NCI-H2107 treated with DMSO at 0.1 percent for 48 hours (cell line): ENCODE measurements around the gene SORT1.

ENCODE experiments used
- DNase-seq: peaks from one replicate; lab custom pipeline; 2025; ENCODE audit not compliant: unreplicated experiment; lab: John Stamatoyannopoulos, UW

The SORT1 gene

GRCh38 chr1:109277434-109278204 is 120.1 kb downstream of the SORT1 start:
- DNase-seq, result peak; percentile 48

- no peak for DNase-seq
Observed at GRCh38 chr1:109275706-109276345, 121.9 kb downstream of the SORT1 start.

GRCh38 chr1:109274533-109275476 is 122.9 kb downstream of the SORT1 start:
- no peak for DNase-seq

DNA sequence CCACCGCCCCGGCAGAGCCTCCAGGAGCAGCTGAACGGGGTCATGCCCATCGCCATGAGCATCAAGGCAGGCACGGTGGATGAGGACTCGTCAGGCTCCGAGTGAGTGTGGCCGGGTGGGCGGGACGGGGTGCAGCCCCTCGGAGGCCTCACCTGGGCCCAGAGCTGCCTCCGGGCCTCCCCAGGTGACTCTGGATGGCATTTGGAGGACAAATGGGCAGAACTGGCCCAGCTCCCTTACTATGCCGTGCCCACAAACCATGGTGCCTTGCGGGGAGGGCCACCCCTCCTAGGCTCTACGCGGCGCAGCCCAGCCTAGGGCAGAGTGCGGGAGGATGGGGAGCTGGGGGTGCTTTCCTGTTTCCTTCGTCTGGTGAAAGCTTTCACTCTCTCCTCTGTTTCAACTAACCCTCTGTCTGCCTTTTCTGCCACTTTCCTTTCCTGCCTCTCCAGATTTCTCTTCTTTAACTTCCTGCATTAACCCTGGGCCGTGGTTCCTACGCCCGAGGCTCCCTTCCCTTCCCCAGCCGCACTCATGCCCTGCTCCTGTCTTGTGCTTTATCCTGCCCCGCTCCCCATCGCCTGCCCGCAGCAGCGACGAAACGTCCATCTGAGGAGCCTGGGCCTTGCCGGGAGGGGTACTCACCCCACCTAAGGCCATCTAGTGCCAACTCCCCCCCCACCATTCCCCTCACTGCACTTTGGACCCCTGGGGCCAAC is 124.0 kb downstream of the SORT1 start:
- no peak for DNase-seq

GRCh38 chr1:109272831-109273547 is 124.7 kb downstream of the SORT1 start:
- no peak for DNase-seq

DNA sequence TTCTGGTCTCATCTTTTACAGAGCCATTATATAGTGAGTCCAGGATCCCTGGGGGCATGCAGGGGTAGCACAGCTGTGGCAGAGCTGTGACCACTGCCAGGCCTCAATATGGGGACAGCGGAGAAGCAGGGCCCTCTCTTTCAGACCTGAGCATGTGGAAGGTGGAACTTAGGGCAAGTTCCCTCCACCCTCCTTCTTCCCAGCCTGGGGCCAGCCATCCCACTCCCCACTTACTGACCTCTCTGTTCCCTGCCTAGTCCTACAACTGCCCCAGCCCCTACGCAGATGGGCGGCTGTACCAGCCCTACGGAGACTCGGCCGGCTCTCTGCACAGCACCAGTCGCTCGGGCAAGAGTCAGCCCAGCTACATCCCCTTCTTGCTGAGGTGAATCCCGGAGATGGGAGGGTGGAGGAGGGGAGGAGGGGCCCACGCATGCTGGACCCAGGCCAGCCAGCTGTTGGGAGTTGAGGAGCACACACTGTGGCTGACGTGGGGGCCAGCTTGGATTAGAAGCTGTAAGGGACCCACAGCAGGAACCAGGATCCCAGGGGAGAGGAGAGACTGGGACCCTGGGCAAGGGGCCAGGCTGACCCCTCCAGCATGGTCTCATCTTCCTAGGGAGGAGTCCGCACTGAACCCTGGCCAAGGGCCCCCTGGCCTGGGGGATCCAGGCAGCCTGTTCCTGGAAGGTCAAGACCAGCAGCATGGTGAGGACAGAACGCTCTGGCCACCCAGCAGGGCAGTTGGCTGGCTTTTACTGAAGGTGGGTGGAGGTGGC is 125.5 kb downstream of the SORT1 start:
- no peak for DNase-seq

- no peak for DNase-seq
Observed at GRCh38 chr1:109271458-109271857, 126.3 kb downstream of the SORT1 start.

DNA sequence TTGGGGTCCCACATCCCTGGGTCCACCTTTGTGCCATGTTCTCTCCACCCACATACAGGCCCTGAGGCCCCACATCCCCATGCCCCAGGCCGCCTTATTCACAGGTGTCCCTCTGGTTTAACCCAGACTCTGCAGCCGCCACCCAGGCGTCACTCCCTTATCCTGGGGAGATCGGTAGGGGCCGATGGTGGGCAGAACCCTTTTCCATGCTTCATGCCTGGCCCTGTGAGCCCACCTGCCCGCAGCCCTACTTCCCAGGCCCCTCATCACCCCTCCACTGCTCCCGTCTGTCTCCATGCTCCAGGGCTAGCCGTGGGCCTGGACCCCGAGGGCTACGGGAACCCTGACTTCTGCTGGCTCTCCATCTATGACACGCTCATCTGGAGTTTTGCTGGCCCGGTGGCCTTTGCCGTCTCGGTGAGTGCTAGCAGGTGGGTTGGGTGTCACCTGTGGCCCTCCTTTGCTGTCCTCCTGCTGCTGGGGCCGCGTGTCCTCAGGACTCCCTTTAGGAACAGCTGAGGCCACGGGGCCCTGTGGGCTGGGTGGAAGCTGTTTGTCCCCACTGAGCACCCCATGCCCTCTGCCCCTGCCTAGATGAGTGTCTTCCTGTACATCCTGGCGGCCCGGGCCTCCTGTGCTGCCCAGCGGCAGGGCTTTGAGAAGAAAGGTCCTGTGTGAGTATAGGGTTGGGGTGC is 126.9 kb downstream of the SORT1 start:
- DNase-seq, result no peak

- no peak for DNase-seq
Observed at GRCh38 chr1:109269981-109270622, 127.6 kb downstream of the SORT1 start.

DNA sequence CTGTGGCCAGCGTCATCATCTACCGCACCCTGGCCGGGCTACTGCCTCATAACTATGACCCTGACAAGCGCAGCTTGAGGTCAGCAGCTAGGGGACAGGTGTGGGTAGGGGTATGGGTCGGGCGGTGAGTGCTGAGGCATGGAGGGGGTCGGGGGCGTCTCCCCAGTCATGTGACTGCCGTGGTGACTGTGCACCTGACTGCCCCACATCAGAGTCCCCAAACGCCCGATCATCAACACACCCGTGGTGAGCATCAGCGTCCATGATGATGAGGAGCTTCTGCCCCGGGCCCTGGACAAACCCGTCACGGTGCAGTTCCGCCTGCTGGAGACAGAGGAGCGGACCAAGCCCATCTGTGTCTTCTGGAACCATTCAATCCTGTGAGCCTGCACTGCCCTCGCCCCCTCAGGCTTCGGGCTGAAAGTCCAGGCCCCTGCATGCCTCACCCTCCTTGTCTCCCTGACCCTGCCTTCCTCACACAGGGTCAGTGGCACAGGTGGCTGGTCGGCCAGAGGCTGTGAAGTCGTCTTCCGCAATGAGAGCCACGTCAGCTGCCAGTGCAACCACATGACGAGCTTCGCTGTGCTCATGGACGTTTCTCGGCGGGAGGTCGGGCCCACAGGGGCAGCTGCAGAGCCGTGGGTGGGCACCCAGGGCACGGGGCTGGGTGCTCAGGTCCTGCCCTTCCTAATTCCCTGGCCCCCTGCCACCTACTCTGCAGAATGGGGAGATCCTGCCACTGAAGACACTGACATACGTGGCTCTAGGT is 128.3 kb downstream of the SORT1 start:
- no peak for DNase-seq

- DNase-seq, result no peak
Observed at GRCh38 chr1:109268431-109269211, 129.1 kb downstream of the SORT1 start.

GRCh38 chr1:109267743-109268300 is 129.9 kb downstream of the SORT1 start:
- no peak for DNase-seq

DNA sequence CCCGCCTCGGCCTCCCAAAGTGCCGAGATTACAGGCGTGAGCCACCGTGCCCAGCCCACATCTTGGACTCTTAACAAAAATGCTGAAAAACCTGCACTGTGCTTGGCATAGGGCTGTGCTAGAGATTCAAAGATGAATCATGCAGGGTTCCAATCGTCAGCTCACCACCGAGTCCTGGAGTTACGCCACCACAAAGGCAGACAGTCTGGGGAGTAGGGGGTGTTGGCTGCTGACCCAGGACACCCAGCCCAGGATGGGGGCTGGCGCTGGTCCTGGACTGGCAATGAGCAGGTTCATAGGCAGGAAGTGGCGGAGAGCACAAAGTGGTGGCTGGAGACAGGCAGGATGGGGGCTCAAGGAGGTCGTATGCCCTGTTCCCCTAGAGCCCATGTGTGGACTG is 130.8 kb downstream of the SORT1 start:
- no peak for DNase-seq

DNA sequence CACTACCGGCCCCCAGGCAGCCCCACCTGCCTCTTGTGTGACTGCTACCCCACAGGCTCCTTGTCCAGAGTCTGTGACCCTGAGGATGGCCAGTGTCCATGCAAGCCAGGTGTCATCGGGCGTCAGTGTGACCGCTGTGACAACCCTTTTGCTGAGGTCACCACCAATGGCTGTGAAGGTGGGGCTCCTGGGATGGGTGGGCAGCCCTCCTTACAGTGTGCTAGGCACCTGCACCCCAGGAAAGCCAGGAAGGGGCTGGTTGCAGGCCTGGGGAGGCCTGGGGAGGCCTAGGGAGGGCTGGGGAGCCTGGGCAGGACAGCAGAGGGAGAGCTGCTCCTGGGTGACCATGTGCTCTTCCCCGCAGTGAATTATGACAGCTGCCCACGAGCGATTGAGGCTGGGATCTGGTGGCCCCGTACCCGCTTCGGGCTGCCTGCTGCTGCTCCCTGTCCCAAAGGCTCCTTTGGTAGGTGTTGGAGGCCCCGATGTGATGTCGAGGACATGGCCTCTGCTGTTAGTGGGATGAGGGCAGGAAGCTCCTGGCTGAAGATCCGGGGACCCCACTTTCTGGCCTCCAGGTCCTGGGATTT is 131.9 kb downstream of the SORT1 start:
- no peak for DNase-seq

DNA sequence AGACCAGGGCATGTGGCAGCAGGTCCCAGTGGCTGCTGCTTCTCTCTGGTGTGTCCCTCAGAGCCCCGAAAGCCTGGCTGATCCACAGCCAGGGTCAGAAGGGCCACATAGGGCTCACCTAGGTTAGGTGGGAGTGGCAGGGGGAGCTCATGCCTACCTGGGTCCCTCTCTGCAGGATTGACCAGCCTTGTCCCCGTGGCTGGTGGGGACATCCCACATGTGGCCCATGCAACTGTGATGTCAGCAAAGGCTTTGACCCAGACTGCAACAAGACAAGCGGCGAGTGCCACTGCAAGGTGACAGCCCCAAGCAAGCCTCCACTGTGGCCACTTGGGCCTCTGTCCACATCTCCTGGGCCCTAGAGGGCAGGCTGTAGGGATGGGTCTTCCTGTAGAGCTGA is 132.7 kb downstream of the SORT1 start:
- DNase-seq, result no peak

- no peak for DNase-seq
Observed at GRCh38 chr1:109264379-109264755, 133.4 kb downstream of the SORT1 start.
